Measurements from ENCODE around the gene PCDHGA7.

GRCh38 chr5:141392429-141393198 lies 10.1 kb downstream of the PCDHGA7 start, which contains the start of gene PCDHGA8:
- TF ChIP-seq POLR2A (IDR thresholded peaks at IDR 0.05) (no peak), CTCF (IDR thresholded peaks at IDR 0.05) (no peak), POLR2AphosphoS5 (IDR thresholded peaks at IDR 0.05) (no peak)
